ENCODE data around the gene LMO4. TPM values are rescaled to one million over a fixed set of nuclear protein-coding genes. Genes with fewer than 3 reads are reported as not detected.

LMO4 gene
- total and polyA plus RNA-seq, 2 of the 13 experiments (the other 11 are each of a cell fraction or from before 2014, with no cell fraction given): 19.3 to 49.9 TPM

DNA sequence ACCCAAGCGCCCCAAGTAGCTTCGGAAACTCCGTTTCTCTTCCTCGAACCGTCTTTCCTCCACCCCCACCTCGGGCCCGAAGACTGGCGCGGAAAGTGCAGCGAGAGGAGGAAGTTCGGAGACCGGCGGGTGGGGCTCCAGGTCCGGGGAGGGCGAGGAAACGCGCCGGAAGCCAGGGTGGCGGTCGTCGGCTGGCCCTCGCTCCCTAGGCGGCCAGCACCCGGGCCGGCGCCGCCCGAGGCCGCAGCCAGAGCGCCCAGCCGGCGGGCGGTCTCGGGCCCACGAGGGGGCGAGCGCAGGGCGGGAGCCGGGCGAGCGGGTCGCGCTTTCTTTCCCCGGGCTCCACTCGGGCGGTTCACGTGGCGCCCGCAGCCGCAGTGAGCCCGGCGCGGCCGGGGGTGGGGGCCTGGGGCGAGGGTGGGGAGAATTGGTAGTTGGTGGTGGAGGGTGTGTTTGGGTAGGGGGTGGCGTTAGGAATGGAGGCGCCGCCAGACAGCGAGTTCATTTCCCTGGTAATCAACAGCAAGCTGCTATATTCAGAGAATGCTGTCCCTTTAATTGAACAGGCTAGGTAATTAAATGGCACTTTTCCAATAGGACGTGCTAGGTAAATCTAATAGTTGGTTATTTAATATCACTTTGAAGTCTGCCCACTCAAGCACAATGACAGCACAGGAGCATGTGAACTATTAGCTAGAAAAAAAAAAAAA, 6.7 kb downstream of the LMO4 start (continued):
- TF ChIP-seq, protein P1, sequence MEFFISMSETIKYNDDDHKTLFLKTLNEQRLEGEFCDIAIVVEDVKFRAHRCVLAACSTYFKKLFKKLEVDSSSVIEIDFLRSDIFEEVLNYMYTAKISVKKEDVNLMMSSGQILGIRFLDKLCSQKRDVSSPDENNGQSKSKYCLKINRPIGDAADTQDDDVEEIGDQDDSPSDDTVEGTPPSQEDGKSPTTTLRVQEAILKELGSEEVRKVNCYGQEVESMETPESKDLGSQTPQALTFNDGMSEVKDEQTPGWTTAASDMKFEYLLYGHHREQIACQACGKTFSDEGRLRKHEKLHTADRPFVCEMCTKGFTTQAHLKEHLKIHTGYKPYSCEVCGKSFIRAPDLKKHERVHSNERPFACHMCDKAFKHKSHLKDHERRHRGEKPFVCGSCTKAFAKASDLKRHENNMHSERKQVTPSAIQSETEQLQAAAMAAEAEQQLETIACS (CRISPR knock-in tag; IDR thresholded peaks at IDR 0.05): no peak
- TF ChIP-seq SRSF9 (IDR thresholded peaks at IDR 0.05; ENCODE audit: borderline replicate concordance, insufficient read depth, low read depth, low read length, poor library complexity, severe bottlenecking) (no peak), ARID4A (CRISPR knock-in tag; IDR thresholded peaks at IDR 0.05; ENCODE audit: borderline replicate concordance) (peak; percentile 46; the same call in 1 of the 2 replicates), RAD21 (CRISPR knock-in tag; IDR thresholded peaks at IDR 0.05) (peak; percentile 72), UBTF (CRISPR knock-in tag; IDR thresholded peaks at IDR 0.05) (peak; percentile 77; the same call in 1 of the 2 replicates), ELF3 (CRISPR knock-in tag; IDR thresholded peaks at IDR 0.05) (peak; percentile 59; the same call in 1 of the 2 replicates), RFXAP (CRISPR knock-in tag; IDR thresholded peaks at IDR 0.05; ENCODE audit: borderline replicate concordance) (0 out of 2 replicates have a peak, but pooled peaks have one; percentile 30), HDAC1 (CRISPR knock-in tag; IDR thresholded peaks at IDR 0.05) (0 out of 2 replicates have a peak, but pooled peaks have one; percentile 27), ZFY (CRISPR knock-in tag; IDR thresholded peaks at IDR 0.05) (peak; percentile 62), CCDC6 (CRISPR knock-in tag; IDR thresholded peaks at IDR 0.05) (no peak), ZFP82 (CRISPR knock-in tag; IDR thresholded peaks at IDR 0.05; ENCODE audit: borderline replicate concordance) (no peak)
- TF ChIP-seq, protein P2, sequence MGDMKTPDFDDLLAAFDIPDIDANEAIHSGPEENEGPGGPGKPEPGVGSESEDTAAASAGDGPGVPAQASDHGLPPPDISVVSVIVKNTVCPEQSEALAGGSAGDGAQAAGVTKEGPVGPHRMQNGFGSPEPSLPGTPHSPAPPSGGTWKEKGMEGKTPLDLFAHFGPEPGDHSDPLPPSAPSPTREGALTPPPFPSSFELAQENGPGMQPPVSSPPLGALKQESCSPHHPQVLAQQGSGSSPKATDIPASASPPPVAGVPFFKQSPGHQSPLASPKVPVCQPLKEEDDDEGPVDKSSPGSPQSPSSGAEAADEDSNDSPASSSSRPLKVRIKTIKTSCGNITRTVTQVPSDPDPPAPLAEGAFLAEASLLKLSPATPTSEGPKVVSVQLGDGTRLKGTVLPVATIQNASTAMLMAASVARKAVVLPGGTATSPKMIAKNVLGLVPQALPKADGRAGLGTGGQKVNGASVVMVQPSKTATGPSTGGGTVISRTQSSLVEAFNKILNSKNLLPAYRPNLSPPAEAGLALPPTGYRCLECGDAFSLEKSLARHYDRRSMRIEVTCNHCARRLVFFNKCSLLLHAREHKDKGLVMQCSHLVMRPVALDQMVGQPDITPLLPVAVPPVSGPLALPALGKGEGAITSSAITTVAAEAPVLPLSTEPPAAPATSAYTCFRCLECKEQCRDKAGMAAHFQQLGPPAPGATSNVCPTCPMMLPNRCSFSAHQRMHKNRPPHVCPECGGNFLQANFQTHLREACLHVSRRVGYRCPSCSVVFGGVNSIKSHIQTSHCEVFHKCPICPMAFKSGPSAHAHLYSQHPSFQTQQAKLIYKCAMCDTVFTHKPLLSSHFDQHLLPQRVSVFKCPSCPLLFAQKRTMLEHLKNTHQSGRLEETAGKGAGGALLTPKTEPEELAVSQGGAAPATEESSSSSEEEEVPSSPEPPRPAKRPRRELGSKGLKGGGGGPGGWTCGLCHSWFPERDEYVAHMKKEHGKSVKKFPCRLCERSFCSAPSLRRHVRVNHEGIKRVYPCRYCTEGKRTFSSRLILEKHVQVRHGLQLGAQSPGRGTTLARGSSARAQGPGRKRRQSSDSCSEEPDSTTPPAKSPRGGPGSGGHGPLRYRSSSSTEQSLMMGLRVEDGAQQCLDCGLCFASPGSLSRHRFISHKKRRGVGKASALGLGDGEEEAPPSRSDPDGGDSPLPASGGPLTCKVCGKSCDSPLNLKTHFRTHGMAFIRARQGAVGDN (CRISPR knock-in tag; IDR thresholded peaks at IDR 0.05): peak; percentile 65
- TF ChIP-seq, protein P3, sequence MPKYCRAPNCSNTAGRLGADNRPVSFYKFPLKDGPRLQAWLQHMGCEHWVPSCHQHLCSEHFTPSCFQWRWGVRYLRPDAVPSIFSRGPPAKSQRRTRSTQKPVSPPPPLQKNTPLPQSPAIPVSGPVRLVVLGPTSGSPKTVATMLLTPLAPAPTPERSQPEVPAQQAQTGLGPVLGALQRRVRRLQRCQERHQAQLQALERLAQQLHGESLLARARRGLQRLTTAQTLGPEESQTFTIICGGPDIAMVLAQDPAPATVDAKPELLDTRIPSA (CRISPR knock-in tag; IDR thresholded peaks at IDR 0.05; ENCODE audit: borderline replicate concordance): no peak
